Osteoblast (primary cell): ENCODE results near the gene FRMD6. TPM values are rescaled to one million over a fixed set of nuclear protein-coding genes. Genes with fewer than 3 reads are reported as not detected.

Experiments
- DNase-seq: peaks from one replicate; pipeline ENCODE4 v3.0.0; 2011; ENCODE audit warnings: low spot score, mixed read lengths; ENCODE audit not compliant: insufficient read length; ENCODE audit errors: missing footprints
- H2AFZ ChIP-seq: 2 replicates; pipeline ENCODE4 v1.6.0; 2011; ENCODE audit warnings: mild to moderate bottlenecking, low read length
- H3K27ac ChIP-seq: 2 replicates; pipeline ENCODE4 v1.5.1; 2011; ENCODE audit warnings: mild to moderate bottlenecking, low read depth, low read length, moderate library complexity
- H3K27me3 ChIP-seq: 2 replicates; pipeline ENCODE4 v1.6.0; 2012; ENCODE audit warnings: mild to moderate bottlenecking, control low read depth, inconsistent platforms, low read length, moderate library complexity; ENCODE audit not compliant: insufficient read depth
- H3K36me3 ChIP-seq: 2 replicates; pipeline ENCODE4 v1.5.1; 2011; ENCODE audit warnings: mild to moderate bottlenecking, low read length, control low read depth, moderate library complexity; ENCODE audit not compliant: insufficient read depth
- H3K4me1 ChIP-seq: 2 replicates; pipeline ENCODE4 v1.5.1; 2011; ENCODE audit warnings: mild to moderate bottlenecking, low read length, control low read depth, moderate library complexity; ENCODE audit not compliant: insufficient read depth
- H3K4me2 ChIP-seq: 2 replicates; pipeline ENCODE4 v1.6.0; 2011; ENCODE audit warnings: mild to moderate bottlenecking, low read length; ENCODE audit not compliant: insufficient read depth
- H3K4me3 ChIP-seq: fragments of 200-600 bp; sonication (generic); 3 replicates; pipeline ENCODE4 v1.5.1; 2012; ENCODE audit warnings: mild to moderate bottlenecking, low read length, inconsistent platforms; ENCODE audit not compliant: insufficient read depth
- H3K79me2 ChIP-seq: 2 replicates; pipeline ENCODE4 v1.6.0; 2012; ENCODE audit warnings: mild to moderate bottlenecking, low read length, control low read depth, inconsistent platforms; ENCODE audit not compliant: insufficient read depth
- H3K9me3 ChIP-seq: 2 replicates; pipeline ENCODE4 v1.5.1; 2011; ENCODE audit warnings: low read depth, low read length, control low read depth
- H4K20me1 ChIP-seq: 2 replicates; pipeline ENCODE4 v1.6.0; 2012; ENCODE audit warnings: mild to moderate bottlenecking, low read length, control low read depth; ENCODE audit not compliant: insufficient read depth
- total RNA-seq: library from RNA; depleted of rRNA; stranded (reverse); fragments of >200 nt; gene quantifications from 2 replicates; pipeline ENCODE4 v1.2.3, GENCODE V29; 2012
- TF ChIP-seq, protein P1 (sequence below): IDR thresholded peaks from 2 replicates; pipeline ENCODE4 v1.5.1; 2011; ENCODE audit warnings: mild to moderate bottlenecking, low read depth, low read length, moderate library complexity; ENCODE audit errors: extremely low read depth

Gene FRMD6
- total RNA-seq, 1 donor = 584 TPM

GRCh38 chr14:51717766-51718165, 66.1 kb downstream of the FRMD6 start:
- H3K27ac ChIP-seq = no peak overlapping the region
- no peak for DNase-seq
- no peaks in the 10 kb centered on the region for H3K27me3 ChIP-seq
- H4K20me1 ChIP-seq = peaks cover 30% of the 10 kb centered on the region
- H2AFZ ChIP-seq = no peak overlapping the region
- H3K4me3 ChIP-seq = no peak overlapping the region
- H3K36me3 ChIP-seq = peaks cover 96% of the 10 kb centered on the region
- peaks cover 2% of the 10 kb centered on the region for H3K4me1 ChIP-seq
- no peaks in the 10 kb centered on the region for H3K9me3 ChIP-seq
- no peak overlapping the region for H3K4me2 ChIP-seq
- peaks cover 53% of the 10 kb centered on the region for H3K79me2 ChIP-seq
- TF ChIP-seq, protein P1, sequence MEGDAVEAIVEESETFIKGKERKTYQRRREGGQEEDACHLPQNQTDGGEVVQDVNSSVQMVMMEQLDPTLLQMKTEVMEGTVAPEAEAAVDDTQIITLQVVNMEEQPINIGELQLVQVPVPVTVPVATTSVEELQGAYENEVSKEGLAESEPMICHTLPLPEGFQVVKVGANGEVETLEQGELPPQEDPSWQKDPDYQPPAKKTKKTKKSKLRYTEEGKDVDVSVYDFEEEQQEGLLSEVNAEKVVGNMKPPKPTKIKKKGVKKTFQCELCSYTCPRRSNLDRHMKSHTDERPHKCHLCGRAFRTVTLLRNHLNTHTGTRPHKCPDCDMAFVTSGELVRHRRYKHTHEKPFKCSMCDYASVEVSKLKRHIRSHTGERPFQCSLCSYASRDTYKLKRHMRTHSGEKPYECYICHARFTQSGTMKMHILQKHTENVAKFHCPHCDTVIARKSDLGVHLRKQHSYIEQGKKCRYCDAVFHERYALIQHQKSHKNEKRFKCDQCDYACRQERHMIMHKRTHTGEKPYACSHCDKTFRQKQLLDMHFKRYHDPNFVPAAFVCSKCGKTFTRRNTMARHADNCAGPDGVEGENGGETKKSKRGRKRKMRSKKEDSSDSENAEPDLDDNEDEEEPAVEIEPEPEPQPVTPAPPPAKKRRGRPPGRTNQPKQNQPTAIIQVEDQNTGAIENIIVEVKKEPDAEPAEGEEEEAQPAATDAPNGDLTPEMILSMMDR = no peak

DNA sequence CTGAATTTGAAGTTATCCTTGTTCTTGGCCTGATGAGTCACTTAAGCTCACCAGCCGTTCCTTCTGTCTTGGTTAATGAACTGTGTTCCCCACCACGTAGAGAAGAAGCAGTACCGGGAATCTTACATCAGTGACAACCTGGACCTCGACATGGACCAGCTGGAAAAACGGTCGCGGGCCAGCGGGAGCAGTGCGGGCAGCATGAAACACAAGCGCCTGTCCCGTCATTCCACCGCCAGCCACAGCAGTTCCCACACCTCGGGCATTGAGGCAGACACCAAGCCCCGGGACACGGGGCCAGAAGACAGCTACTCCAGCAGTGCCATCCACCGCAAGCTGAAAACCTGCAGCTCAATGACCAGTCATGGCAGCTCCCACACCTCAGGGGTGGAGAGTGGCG, 68.2 kb downstream of the FRMD6 start:
- H3K9me3 ChIP-seq = no peaks in the 10 kb centered on the region
- H4K20me1 ChIP-seq = peaks cover 32% of the 10 kb centered on the region
- H3K27me3 ChIP-seq = no peaks in the 10 kb centered on the region
- no peak overlapping the region for H2AFZ ChIP-seq
- no peak overlapping the region for H3K27ac ChIP-seq
- H3K4me1 ChIP-seq = peaks cover 4% of the 10 kb centered on the region
- H3K36me3 ChIP-seq = peaks cover 97% of the 10 kb centered on the region
- no peak overlapping the region for H3K4me3 ChIP-seq
- no peak for DNase-seq
- peaks cover 40% of the 10 kb centered on the region for H3K79me2 ChIP-seq
- TF ChIP-seq, protein P1 = no peak
- no peak overlapping the region for H3K4me2 ChIP-seq

GRCh38 chr14:51723990-51724389, 72.3 kb downstream of the FRMD6 start:
- DNase-seq = no peak
- no peak overlapping the region for H3K4me3 ChIP-seq
- peaks cover 48% of the 10 kb centered on the region for H4K20me1 ChIP-seq
- H3K9me3 ChIP-seq = no peaks in the 10 kb centered on the region
- peaks cover 97% of the 10 kb centered on the region for H3K36me3 ChIP-seq
- H3K27me3 ChIP-seq = no peaks in the 10 kb centered on the region
- TF ChIP-seq, protein P1 = no peak
- H3K4me2 ChIP-seq = no peak overlapping the region
- H3K79me2 ChIP-seq = peaks cover 21% of the 10 kb centered on the region
- H3K27ac ChIP-seq = no peak overlapping the region
- peaks cover 20% of the 10 kb centered on the region for H3K4me1 ChIP-seq
- H2AFZ ChIP-seq = no peak overlapping the region

DNA sequence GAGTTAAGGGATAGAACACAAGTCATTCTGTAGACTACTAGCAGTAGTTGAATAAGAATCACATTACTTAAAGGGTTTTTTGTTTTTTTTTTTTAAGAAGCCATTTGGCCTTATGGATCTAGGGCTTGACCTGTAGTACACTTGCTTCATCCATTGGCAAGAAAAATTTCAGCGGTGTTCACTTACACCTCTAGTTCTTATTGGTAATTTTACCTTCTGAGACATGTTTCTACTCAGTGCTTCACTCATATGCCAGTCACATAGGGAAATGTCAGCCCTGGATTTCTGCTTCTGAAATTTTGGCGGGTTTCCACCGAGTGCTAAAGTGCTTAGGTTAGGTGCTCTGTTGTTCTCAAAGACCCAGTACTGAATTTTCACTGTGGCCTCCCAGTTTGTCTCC, 72.9 kb downstream of the FRMD6 start:
- Histone ChIP-seq H4K20me1 (peaks cover 48% of the 10 kb centered on the region), H3K27ac (peak overlapping the region; percentile 24), H3K4me1 (peaks cover 20% of the 10 kb centered on the region), H3K9me3 (no peaks in the 10 kb centered on the region), H3K79me2 (peaks cover 18% of the 10 kb centered on the region), H3K4me2 (no peak overlapping the region), H3K27me3 (no peaks in the 10 kb centered on the region), H2AFZ (no peak overlapping the region), H3K36me3 (peaks cover 97% of the 10 kb centered on the region), H3K4me3 (no peak overlapping the region)
- no peak for DNase-seq
- TF ChIP-seq, protein P1 = no peak
